CD4-positive, alpha-beta memory T cell (primary cell): ENCODE measurements around the gene JAKMIP2. TPM values are rescaled to one million over a fixed set of nuclear protein-coding genes. Genes with fewer than 3 reads are reported as not detected.
A peak's percentile ranks its signal among the peaks of the same experiment; 100 is the strongest.

Experiments
- CTCF ChIA-PET: fragments of 350-600 bp; sonication (Branson Sonifier 250); formaldehyde crosslinking; loops from one replicate; lab custom pipeline; 2021; ENCODE audit warnings: inconsistent platforms; ENCODE audit not compliant: partially characterized antibody; lab: Charles Lee
- POLR2A ChIA-PET: fragments of 350-600 bp; sonication (Branson Sonifier 250); formaldehyde crosslinking; loops from one replicate; lab custom pipeline; 2021; ENCODE audit not compliant: partially characterized antibody; lab: Charles Lee
- DNase-seq, 5 donors: peaks; one replicate each; pipeline versions ENCODE4 v3.0.0 to v3.0.0-alpha.2; 2020 to 2022; ENCODE audit warnings: mixed read lengths in 1 of 5
- H3K27ac ChIP-seq: one replicate; pipeline ENCODE4 v1.7.0; 2013; ENCODE audit warnings: low read depth, low read length
- H3K27me3 ChIP-seq: 2 replicates; pipeline ENCODE4 v1.7.0; 2013; ENCODE audit warnings: mild to moderate bottlenecking, low read length, moderate library complexity; ENCODE audit not compliant: insufficient read depth
- H3K36me3 ChIP-seq: 2 replicates; pipeline ENCODE4 v1.7.0; 2013; ENCODE audit warnings: mild to moderate bottlenecking, low read length, moderate library complexity; ENCODE audit not compliant: insufficient read depth
- H3K4me1 ChIP-seq: 2 replicates; pipeline ENCODE4 v1.7.0; 2013; ENCODE audit warnings: mild to moderate bottlenecking, low read length, moderate library complexity; ENCODE audit not compliant: insufficient read depth
- H3K4me3 ChIP-seq, 2 donors: one replicate each; pipeline ENCODE4 v1.7.0; 2013; ENCODE audit warnings: low read length in 2 of 2, mild to moderate bottlenecking in 1 of 2
- H3K9me3 ChIP-seq, 2 donors: one replicate each; pipeline ENCODE4 v1.7.0; 2013; ENCODE audit warnings: low read length in 2 of 2, control low read depth in 1 of 2; ENCODE audit not compliant: control insufficient read depth in 1 of 2
- H3K27ac Mint-ChIP-seq, 7 donors: one replicate each; pipeline ENCODE4 v1.8.0; 2020 to 2021; ENCODE audit warnings: mixed read lengths in 7 of 7, mild to moderate bottlenecking in 6 of 7, inconsistent platforms in 3 of 7, moderate library complexity in 3 of 7
- H3K27me3 Mint-ChIP-seq, 2 donors: one replicate each; pipeline ENCODE4 v1.8.0; 2020 to 2021; ENCODE audit warnings: mixed read lengths in 2 of 2
- H3K36me3 Mint-ChIP-seq, 2 donors: one replicate each; pipeline ENCODE4 v1.8.0; 2020 to 2021; ENCODE audit warnings: mixed read lengths in 2 of 2, inconsistent platforms in 1 of 2, mild to moderate bottlenecking in 1 of 2
- H3K4me1 Mint-ChIP-seq, 4 donors: one replicate each; pipeline ENCODE4 v1.8.0; 2020 to 2021; ENCODE audit warnings: mixed read lengths in 4 of 4, mild to moderate bottlenecking in 1 of 4
- H3K4me3 Mint-ChIP-seq, 8 donors: one replicate each; pipeline ENCODE4 v1.8.0; 2020 to 2021; ENCODE audit warnings: mixed read lengths in 8 of 8, mild to moderate bottlenecking in 7 of 8, moderate library complexity in 6 of 8, inconsistent platforms in 3 of 8
- H3K9me3 Mint-ChIP-seq, 8 donors: one replicate each; pipeline ENCODE4 v1.8.0; 2020 to 2021; ENCODE audit warnings: mixed read lengths in 8 of 8, mild to moderate bottlenecking in 5 of 8, inconsistent platforms in 3 of 8, moderate library complexity in 1 of 8
- intact Hi-C: fragments of 100-400 bp; cut with micrococcal nuclease; formaldehyde crosslinking; loops from one replicate; pipeline ENCODE4 v1.15.1; 2023
- polyA plus RNA-seq, 2 donors: library from polyadenylated mRNA; unstranded; fragments of 300-500 nt; fragmentation: Illumina TruSeq; gene quantifications; one replicate each; pipeline ENCODE4 v1.2.3, GENCODE V29; 2021
- total RNA-seq, 2 experiments: library from RNA; stranded (reverse); gene quantifications; one replicate each; pipeline ENCODE4 v1.2.3, GENCODE V29; 2021

The JAKMIP2 gene
- total and polyA plus RNA-seq, 4 experiments from 2014 or later = 0.32 to 1.7 (median 1.0) TPM

DNA sequence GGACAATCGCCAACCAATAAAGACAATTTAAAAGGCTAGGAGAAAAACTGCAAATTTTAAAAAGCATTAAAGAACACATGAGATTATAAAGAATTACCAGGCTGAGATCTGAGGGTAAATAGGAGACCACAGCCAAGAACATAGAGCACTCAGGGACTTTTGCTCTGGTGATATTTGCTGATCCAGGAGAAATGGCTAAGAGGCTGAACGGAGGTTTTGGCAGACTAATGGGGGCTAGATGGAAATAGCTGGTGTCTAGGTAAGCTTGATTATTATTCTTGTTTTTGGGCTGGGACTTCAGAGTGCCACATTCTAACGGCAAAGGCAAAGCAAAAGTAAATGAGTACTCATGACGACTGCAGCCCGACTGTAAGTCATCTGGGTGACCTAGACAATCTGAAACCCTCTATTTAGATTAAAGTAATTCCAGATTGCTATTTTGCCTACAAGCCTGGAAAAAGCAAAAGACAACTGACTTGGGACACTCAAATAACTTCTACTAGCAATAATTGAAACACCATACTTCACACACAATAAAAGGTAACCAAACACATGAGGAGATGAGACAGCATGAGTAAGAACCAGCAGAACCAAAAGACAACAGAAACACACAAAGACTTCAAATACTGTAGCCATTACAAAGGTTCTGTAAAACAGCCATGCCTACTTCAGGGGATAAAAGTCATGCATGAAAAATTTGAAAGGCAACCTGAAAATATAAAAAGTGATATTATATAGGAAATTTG, 68.8 kb downstream of the JAKMIP2 start:
- Mint-ChIP-seq H3K27ac (no peak overlapping the region), H3K4me1 (peaks cover 0 to 2% (median under 1%) of the 10 kb centered on the region in 4 donors), H3K36me3 (no peaks in the 10 kb centered on the region), H3K27me3 (no peaks in the 10 kb centered on the region), H3K4me3 (no peak overlapping the region), H3K9me3 (peaks cover 0 to 5% (median 0%) of the 10 kb centered on the region in 8 donors)
- ChIA-PET CTCF (no interaction called here), POLR2A (no interaction called here)
- no peaks in the 10 kb centered on the region for H3K4me1 ChIP-seq
- no peak overlapping the region for H3K4me3 ChIP-seq
- no peaks in the 10 kb centered on the region for H3K9me3 ChIP-seq
- no peak overlapping the region for H3K27ac ChIP-seq
- intact Hi-C loops = no loop called here
- no peak for DNase-seq
- H3K36me3 ChIP-seq = no peaks in the 10 kb centered on the region
- no peaks in the 10 kb centered on the region for H3K27me3 ChIP-seq

DNA sequence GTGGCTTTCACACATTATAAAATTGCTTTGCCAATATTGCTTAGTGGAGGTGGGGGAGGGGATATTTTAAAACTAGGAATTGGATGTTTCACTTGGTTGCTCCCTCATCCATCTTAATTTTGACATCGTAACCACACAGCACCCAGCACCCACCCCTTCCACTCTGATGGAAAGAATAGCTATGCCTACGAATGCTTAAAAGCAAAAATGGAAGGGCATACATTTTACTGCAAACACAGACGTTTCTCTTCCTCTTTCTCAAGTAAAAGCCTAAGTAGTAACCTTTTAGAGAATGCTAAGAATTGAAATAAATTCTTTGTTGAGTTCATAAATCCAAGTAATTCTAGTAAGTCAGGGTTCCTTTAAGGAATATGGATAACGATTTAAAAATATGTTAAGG, 69.9 kb downstream of the JAKMIP2 start:
- no peaks in the 10 kb centered on the region for H3K36me3 ChIP-seq
- ChIA-PET POLR2A (no interaction called here), CTCF (no interaction called here)
- H3K4me1 ChIP-seq = no peaks in the 10 kb centered on the region
- intact Hi-C loops = no loop called here
- DNase-seq = no peak
- no peaks in the 10 kb centered on the region for H3K27me3 ChIP-seq
- H3K27ac ChIP-seq = no peak overlapping the region
- Mint-ChIP-seq H3K9me3 (peaks cover 0 to 5% (median 0%) of the 10 kb centered on the region in 8 donors), H3K4me1 (peaks cover 0 to 2% (median under 1%) of the 10 kb centered on the region in 4 donors), H3K27me3 (no peaks in the 10 kb centered on the region), H3K27ac (no peak overlapping the region), H3K36me3 (no peaks in the 10 kb centered on the region), H3K4me3 (no peak overlapping the region)
- no peaks in the 10 kb centered on the region for H3K9me3 ChIP-seq
- H3K4me3 ChIP-seq = no peak overlapping the region

DNA sequence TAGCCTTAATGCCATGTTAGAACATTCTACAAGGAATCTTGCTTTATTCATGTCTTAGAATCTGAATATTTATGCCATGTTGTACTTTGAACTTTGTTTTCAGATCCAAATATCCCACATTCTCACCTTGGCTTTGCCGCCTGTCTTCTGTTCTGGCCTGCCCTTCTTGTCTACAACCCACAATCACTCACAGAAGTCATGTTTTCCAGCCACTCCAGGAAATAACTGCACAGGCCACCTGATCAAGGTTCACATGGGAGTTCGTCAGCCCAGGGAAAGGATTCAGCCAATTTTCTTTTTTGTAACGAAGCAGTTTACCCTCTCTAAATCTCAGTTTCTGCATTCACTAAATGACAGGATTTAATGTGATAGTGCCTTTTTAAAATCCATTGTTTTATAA, 70.5 kb downstream of the JAKMIP2 start:
- H3K27ac Mint-ChIP-seq = no peak overlapping the region
- CTCF ChIA-PET = no interaction called here
- H3K27me3 Mint-ChIP-seq = no peaks in the 10 kb centered on the region
- H3K36me3 Mint-ChIP-seq = no peaks in the 10 kb centered on the region
- Histone ChIP-seq H3K4me3 (no peak overlapping the region), H3K27ac (no peak overlapping the region), H3K4me1 (no peaks in the 10 kb centered on the region), H3K36me3 (no peaks in the 10 kb centered on the region), H3K27me3 (no peaks in the 10 kb centered on the region), H3K9me3 (no peaks in the 10 kb centered on the region)
- intact Hi-C loops = no loop called here
- H3K4me3 Mint-ChIP-seq = no peak overlapping the region
- H3K9me3 Mint-ChIP-seq = peaks cover 0 to 5% (median 0%) of the 10 kb centered on the region in 8 donors
- DNase-seq = no peak
- H3K4me1 Mint-ChIP-seq = peaks cover 0 to 2% (median under 1%) of the 10 kb centered on the region in 4 donors
- POLR2A ChIA-PET = no interaction called here

DNA sequence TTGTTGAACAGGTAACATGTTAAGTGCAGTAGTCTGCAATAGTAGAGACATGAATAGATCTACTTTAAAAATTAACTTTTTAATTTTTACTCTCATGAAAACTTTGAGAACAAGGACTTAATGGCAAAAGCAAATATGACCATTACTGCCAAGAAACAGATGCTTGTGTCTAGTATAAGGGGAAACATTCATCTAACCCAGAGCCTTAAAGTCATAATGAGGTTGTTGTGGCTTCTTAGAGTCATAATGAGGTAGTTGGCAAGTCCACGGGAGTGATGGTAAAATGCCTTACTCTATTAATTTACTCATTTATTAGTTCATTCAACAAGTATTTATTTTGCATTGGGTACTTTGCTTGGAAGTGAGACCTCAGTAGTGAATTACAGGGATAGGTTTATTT, 71.5 kb downstream of the JAKMIP2 start:
- Mint-ChIP-seq H3K4me1 (peaks cover 0 to 2% (median under 1%) of the 10 kb centered on the region in 4 donors), H3K9me3 (peaks cover 0 to 5% (median 0%) of the 10 kb centered on the region in 8 donors), H3K4me3 (no peak overlapping the region), H3K27me3 (no peaks in the 10 kb centered on the region), H3K36me3 (no peaks in the 10 kb centered on the region), H3K27ac (no peak overlapping the region)
- no peaks in the 10 kb centered on the region for H3K27me3 ChIP-seq
- H3K4me3 ChIP-seq = no peak overlapping the region
- H3K9me3 ChIP-seq = no peaks in the 10 kb centered on the region
- no peak for DNase-seq
- POLR2A ChIA-PET = no interaction called here
- intact Hi-C loops = no loop called here
- no peaks in the 10 kb centered on the region for H3K36me3 ChIP-seq
- no peaks in the 10 kb centered on the region for H3K4me1 ChIP-seq
- CTCF ChIA-PET = no interaction called here
- H3K27ac ChIP-seq = no peak overlapping the region

DNA sequence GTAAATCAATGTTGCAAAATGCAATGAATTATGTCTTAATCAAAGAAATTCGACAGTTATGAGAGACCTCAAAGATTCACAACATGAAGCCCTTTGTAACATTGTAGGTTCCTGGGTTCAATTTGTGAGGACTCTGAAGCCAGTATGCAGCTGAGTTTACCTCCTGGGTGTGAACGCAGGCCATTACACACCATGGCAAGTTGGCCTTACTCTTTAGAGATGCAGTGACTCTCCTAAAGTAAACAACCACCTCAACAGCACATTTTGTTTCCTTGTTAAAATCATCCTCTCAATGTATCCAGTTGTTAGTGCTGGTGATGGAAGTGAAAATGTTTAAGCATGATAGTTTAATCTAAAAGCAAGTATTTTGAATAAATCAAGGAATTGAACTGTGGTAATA, 73.8 kb downstream of the JAKMIP2 start:
- no peak overlapping the region for H3K27ac Mint-ChIP-seq
- no peak overlapping the region for H3K4me3 ChIP-seq
- no peaks in the 10 kb centered on the region for H3K36me3 ChIP-seq
- no peaks in the 10 kb centered on the region for H3K27me3 ChIP-seq
- no peaks in the 10 kb centered on the region for H3K4me1 ChIP-seq
- no peaks in the 10 kb centered on the region for H3K36me3 Mint-ChIP-seq
- ChIA-PET POLR2A (no interaction called here), CTCF (no interaction called here)
- no peaks in the 10 kb centered on the region for H3K9me3 ChIP-seq
- H3K27me3 Mint-ChIP-seq = no peaks in the 10 kb centered on the region
- intact Hi-C loops = no loop called here
- DNase-seq = no peak
- peaks cover 0 to 2% (median under 1%) of the 10 kb centered on the region in 4 donors for H3K4me1 Mint-ChIP-seq
- no peak overlapping the region for H3K4me3 Mint-ChIP-seq
- peaks cover 0 to 3% (median 0%) of the 10 kb centered on the region in 8 donors for H3K9me3 Mint-ChIP-seq
- H3K27ac ChIP-seq = no peak overlapping the region

DNA sequence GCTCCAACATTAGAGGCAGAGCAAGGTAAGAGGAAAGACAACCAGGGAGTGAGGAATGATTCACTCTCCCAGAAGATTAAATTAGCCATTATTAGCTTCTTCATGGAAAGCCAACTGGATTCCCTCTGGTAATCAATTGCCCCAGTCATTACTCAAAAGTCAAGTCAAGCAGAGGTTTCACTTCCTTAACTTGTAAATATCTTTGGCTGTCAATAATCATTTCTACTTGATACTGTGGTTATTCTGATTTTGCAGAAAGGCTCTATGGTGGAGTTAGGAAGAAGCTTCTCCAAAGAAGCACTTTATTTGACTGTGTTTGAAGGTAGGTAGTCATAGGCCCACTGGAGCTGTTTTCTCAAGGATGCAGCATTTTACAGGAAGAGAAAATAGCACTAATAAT, 78.0 kb downstream of the JAKMIP2 start:
- H3K27me3 Mint-ChIP-seq = no peaks in the 10 kb centered on the region
- H3K36me3 Mint-ChIP-seq = no peaks in the 10 kb centered on the region
- DNase-seq = no peak
- peaks cover 0 to 3% (median 2%) of the 10 kb centered on the region in 8 donors for H3K9me3 Mint-ChIP-seq
- no peak overlapping the region for H3K4me3 Mint-ChIP-seq
- peak overlapping the region in 1 of 7 donors; percentile 25 for H3K27ac Mint-ChIP-seq
- no peak overlapping the region for H3K4me3 ChIP-seq
- H3K4me1 Mint-ChIP-seq = no peaks in the 10 kb centered on the region
- ChIA-PET CTCF (no interaction called here), POLR2A (no interaction called here)
- H3K27ac ChIP-seq = no peak overlapping the region
- H3K9me3 ChIP-seq = no peaks in the 10 kb centered on the region
- H3K36me3 ChIP-seq = no peaks in the 10 kb centered on the region
- H3K27me3 ChIP-seq = no peaks in the 10 kb centered on the region
- intact Hi-C loops = no loop called here
- no peaks in the 10 kb centered on the region for H3K4me1 ChIP-seq

DNA sequence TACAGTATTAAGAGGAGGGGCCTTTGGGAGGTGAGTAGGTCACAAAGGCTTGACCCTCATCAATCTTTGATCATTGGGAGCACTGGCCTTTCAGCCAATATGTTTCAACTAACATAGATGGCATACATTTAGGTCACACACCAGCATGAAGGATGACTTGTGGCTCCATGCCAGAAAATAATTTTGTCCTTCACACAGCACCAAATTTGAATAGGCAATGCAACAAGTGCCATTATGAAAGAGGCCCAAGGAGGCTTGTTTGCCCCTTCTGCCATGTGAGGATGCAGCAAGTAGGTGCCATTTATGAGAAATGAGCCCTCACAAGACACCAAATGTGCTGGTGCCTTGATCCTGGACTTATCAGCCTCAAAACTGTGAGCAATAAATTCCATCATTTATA, 81.1 kb downstream of the JAKMIP2 start:
- no peak for DNase-seq
- no peaks in the 10 kb centered on the region for H3K36me3 ChIP-seq
- H3K27me3 Mint-ChIP-seq = no peaks in the 10 kb centered on the region
- no peaks in the 10 kb centered on the region for H3K9me3 ChIP-seq
- no peak overlapping the region for H3K27ac Mint-ChIP-seq
- ChIA-PET POLR2A (no interaction called here), CTCF (no interaction called here)
- intact Hi-C loops = no loop called here
- H3K9me3 Mint-ChIP-seq = peaks cover 6 to 32% (median 15%) of the 10 kb centered on the region in 8 donors
- H3K4me3 ChIP-seq = no peak overlapping the region
- no peak overlapping the region for H3K27ac ChIP-seq
- no peaks in the 10 kb centered on the region for H3K4me1 Mint-ChIP-seq
- no peaks in the 10 kb centered on the region for H3K4me1 ChIP-seq
- peaks cover 3 to 10% of the 10 kb centered on the region in 2 donors for H3K36me3 Mint-ChIP-seq
- H3K27me3 ChIP-seq = no peaks in the 10 kb centered on the region
- no peak overlapping the region for H3K4me3 Mint-ChIP-seq
